Left colon (tissue), 2 donors: ENCODE data around the gene AOAH. TPM values are rescaled to one million over a fixed set of nuclear protein-coding genes. Genes with fewer than 3 reads are reported as not detected.
"Not testable (repeated sequence)": the region's sequence is repeated elsewhere in the genome, so short reads cannot be mapped to it uniquely, and the experiment has no call there.

Experiments used
- ATAC-seq: fragments of 200-7000 bp; cut with Tn5 transposase; one replicate; pipeline ENCODE4 v1.9.1; 2020; ENCODE audit warnings: mild to moderate bottlenecking, moderate library complexity
- DNase-seq, 2 donors: peaks; one replicate each; pipeline ENCODE4 v3.0.0-alpha.2; 2020
- intact Hi-C, 2 donors: fragments of 100-400 bp; cut with DNase I in 1 of 2; cut with micrococcal nuclease in 1 of 2; formaldehyde crosslinking; loops; one replicate each; pipeline versions ENCODE4 v1.11.2 to v1.14.0; 2022; cut with DNase I, micrococcal nuclease
- total RNA-seq, 2 donors: library from RNA; stranded (reverse); fragmentation: NEBNext Ultra II Directional; extraction: Animal tissue kit (Norgen Biotek cat#: 25700); gene quantifications; one replicate each; pipeline ENCODE4 v1.2.1, GENCODE V29; 2021
- donor health status: DM: no; HTN: no; CAD: no.
- donor health status: DM: yes; HTN: yes; CAD: no.

Gene AOAH
- total RNA-seq, 2 donors from 2014 or later: 31.6 to 32.0 TPM

GRCh38 chr7:36741866-36742265, 17.6 kb upstream of the AOAH start:
- DNase-seq (no peak), ATAC-seq (no peak)
- intact Hi-C loops: no loop called here

DNA sequence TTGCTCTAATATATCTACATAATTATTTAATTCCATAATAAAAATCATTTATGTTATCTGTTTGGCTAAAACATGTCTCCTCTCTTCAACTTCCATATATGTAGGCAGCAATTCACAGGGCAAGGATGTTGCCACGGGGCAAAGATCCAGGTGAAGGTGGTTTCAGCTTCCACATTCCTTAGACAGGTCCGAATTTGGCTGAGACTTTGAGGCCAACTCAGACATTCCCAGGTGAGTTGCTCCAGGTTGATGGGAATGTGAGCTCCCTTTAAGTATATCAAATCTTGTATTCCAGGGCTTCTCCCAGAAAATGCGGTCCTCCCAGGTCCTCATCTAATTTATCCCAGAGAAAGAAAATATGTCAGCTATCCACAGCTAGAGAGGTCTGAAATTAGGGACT, 15.1 kb upstream of the AOAH start:
- DNase-seq (no peak), ATAC-seq (no peak)
- intact Hi-C loops: no loop called here

GRCh38 chr7:36736899-36737211, 12.6 kb upstream of the AOAH start:
- ATAC-seq (peak; percentile 91), DNase-seq (peak in 1 of 2 donors; percentile 23)
- intact Hi-C loops: no loop called here

DNA sequence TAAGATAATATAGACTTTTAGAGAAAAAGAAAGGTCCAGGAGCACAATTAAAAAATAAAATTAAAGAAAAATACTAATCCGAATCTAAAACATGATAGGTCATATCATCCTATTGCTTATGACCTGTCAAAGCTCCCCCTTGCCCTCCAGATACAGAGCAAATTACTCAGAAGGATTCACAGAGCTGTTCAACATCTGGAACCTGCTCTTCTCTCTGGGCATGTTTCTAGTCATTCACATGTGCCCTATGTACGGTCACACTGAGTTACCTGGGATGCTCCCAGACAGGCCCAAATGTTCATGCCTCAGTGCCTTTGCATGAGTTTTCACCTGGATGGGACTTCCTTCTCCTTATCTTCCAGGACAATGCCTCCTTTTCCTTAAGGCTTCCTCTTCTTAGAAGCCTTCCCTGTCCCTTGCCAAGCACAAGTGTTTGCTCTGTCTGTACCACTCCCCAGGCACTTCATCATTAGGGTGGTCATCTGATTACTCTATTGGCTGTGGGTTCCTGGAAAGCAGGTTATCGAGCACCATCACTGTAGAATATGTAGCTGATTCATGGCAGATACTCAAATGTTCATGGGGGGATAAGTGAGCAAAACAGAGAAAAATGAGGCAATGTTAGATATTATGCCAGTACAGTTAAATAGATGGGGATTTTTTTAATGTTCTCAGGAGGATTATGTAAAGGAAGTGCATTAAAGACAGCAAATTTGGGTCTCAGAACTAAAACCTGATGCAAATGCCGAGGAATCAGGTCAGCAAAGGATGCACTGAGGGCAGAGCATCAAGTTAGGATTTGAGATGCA, 12.0 kb upstream of the AOAH start:
- no peak for ATAC-seq
- intact Hi-C loops: no loop called here

DNA sequence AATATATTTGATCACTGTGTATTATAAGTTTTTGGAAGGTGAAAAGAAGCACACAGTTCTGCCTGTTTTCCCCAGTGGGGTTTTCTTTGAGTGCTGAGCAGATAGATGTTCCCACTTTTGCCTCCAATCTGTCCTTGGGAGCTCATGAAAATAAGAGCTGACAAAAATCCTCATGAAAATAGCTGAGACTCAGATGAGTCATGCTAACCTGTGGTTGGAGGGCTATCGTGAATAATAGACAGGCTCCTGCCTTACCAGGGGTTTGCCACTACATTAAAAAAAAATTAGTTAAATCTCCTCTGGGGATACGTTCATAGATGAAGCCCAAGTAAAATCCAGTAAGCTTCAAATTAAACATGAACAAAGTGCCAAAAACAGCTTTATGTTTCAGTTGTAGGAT, 10.9 kb upstream of the AOAH start:
- intact Hi-C loops: no loop called here
- no peak for DNase-seq
- no peak for ATAC-seq

More for the DNA sequence above, 12.0 kb upstream of the AOAH start:
- no peak for DNase-seq

- DNase-seq (no peak), ATAC-seq (no peak)
- intact Hi-C loops: no loop called here
Observed at GRCh38 chr7:36734731-36735130, 10.4 kb upstream of the AOAH start.

DNA sequence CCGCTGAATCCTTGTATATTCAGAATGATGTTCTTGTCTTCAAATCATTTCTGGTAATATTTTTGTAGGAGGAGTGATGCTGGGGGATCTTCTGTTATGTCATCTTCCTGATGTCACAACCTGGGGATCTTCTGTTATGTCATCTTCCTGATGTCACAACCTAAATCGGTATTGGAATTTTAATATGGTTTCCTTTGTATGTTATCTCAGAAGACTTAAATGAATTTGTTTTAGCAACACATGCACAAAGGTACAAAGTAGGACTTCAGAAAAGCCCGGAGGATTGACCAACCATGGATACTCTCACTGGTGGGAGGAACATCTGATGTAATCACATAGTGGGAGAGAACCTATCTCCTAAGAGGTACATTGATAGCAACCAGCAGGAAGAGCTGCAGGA, 9.1 kb upstream of the AOAH start:
- ATAC-seq: no peak
- intact Hi-C loops: no loop called here

DNA sequence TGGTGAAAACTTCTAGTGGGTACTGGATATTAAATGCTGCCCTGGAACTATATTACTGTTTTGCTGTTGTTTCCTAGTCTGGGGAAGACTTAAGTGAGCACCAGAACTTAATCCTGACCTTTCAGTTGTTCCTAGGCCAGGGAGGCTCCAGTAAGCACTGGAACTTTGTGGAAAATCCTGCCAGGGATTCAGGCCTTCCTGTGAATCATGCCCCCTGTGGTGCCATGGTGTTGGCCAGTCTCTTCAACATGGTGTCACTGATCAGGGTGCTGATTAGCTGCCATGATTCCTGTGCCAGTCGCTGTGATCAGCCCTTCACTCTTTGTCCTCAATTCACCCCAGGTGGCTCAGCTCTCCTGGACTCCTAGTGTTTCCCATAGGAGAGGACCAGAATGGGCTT, 8.5 kb upstream of the AOAH start:
- DNase-seq (no peak), ATAC-seq (no peak)
- intact Hi-C loops: no loop called here

More for the DNA sequence above, 9.1 kb upstream of the AOAH start:
- DNase-seq: no peak

- DNase-seq (no peak), ATAC-seq (no peak)
- intact Hi-C loops: no loop called here
Observed at GRCh38 chr7:36730046-36730445, 5.8 kb upstream of the AOAH start.

GRCh38 chr7:36728143-36728542, 3.8 kb upstream of the AOAH start:
- no peak for DNase-seq
- no peak for ATAC-seq
- intact Hi-C loops: no loop called here

DNA sequence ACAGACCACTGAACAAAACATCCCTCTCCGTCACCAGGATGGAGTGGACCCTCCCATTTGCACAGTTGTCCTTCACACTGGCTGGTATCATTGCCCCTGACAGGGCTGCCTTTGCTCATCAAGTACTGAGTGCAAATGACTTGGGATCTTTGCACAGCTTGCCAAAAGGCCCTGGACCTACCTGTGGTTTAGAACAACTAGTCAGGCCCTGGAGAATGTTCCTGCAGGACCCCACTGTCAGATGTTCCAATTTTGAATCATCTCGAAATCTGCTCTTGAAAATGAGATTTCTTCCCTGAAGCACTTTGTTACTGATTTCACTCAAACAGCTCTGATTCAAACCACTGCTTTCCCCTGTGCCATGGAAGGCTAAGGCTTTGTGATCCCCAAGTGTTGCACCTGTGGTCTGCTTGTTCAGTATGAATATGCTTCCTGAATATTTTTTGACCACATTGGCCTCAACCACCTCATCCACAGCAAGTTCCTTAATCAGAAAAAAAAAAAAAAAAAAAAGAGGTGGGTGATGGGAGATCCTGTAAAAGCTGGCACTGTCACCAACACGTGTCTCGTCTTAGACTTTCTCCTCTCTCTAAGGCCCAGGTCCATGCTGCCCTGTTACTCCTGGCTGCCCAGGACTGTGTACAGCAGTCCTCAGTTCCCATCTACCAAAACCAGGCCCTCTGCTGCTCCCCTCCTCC, 2.7 kb upstream of the AOAH start:
- ATAC-seq: no peak
- intact Hi-C loops: no loop called here
- no peak for DNase-seq

DNA sequence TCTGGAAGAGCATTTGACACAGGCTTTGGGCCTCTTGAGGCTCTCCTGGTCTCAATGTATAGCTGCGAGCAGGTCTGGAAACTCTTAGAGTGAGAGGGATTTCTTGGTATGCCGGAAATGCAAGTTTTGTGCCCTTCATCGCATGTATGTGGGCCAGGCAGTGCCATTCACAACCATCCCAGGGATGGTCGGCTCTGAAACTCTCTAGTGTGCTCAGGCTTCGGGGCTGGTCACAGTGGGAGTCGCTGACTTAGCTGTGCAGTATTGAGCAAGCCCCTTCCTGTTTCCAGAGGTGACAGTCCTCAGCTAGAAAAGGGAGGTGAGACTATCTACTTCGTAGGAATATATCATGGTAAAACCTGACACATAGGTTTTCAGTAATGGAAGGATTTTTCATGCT, 2.0 kb upstream of the AOAH start:
- no peak for DNase-seq
- intact Hi-C loops: no loop called here
- no peak for ATAC-seq

GRCh38 chr7:36724996-36725395, 702 bp upstream of the AOAH start:
- intact Hi-C loops: no loop called here
- ATAC-seq (no peak), DNase-seq (no peak)

GRCh38 chr7:36723291-36723690, 1.0 kb downstream of the AOAH start:
- no peak for DNase-seq
- no peak for ATAC-seq
- intact Hi-C loops: no loop called here

DNA sequence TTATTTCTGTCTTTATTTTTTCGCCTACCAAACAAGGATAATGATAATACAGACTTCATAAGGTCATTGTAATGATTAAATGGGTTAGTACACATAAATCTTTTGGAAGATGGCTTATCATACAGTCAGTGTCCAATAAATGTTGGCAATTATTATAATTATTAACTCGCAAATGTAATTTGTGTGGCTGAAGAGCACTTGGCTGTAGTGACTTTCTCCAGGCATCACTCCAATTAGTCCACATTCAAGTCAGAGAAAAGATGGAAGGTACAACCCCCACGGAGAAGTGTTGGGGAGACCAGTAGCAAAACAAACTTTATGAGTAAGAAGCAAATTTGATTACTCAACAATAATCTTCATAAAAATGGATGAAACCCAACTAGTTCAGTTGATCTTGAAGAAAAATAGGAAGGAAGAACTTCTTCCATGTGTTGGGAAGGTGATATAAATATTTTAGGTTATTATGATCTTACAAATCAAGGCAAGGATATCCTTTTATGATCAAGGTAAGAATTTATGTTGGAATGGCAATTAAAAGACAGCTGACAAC, 5.1 kb downstream of the AOAH start:
- DNase-seq: no peak
- ATAC-seq: no peak
- intact Hi-C loops: no loop called here

DNA sequence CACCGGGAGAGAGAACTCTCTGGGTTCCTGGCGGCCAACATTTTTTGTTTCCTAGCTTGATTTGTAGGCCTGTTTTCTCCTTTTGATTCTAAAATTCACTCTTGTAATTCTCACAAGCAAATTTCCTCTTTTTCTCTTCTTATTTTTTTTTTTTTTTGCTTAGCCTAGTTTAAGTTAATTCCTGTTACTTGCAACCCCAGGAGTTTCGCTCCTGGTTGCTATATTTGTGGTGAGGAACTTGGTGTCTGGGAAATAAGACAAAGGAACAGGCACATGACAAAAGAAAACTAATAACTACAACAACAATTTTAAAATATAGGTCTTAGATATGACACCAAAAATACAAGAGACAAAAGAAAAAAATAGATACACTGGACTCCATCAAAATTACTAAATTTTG, 6.7 kb downstream of the AOAH start:
- ATAC-seq: no peak
- intact Hi-C loops: no loop called here

DNA sequence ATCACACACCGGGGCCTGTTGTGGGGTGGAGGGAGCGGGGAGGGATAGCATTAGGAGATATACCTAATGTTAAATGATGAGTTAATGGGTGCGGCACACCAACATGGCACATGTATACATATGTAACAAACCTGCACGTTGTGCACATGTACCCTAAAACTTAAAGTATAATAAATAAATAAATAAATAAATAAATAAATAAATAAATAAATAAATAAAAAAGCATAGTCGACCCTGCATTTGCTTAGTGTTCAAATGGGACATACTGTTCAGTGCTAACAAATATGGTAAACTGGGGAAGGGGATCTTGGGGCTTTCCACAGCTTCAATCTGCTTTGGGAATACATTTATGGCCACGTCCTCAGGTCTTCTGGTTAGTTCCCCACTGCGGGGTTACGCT, 7.5 kb downstream of the AOAH start:
- ATAC-seq, intact Hi-C loops, DNase-seq: not testable (repeated sequence)

More for the DNA sequence above, 6.7 kb downstream of the AOAH start:
- no peak for DNase-seq

- intact Hi-C loops: no loop called here
- ATAC-seq: no peak
Observed at GRCh38 chr7:36712015-36712414, 12.3 kb downstream of the AOAH start.

DNA sequence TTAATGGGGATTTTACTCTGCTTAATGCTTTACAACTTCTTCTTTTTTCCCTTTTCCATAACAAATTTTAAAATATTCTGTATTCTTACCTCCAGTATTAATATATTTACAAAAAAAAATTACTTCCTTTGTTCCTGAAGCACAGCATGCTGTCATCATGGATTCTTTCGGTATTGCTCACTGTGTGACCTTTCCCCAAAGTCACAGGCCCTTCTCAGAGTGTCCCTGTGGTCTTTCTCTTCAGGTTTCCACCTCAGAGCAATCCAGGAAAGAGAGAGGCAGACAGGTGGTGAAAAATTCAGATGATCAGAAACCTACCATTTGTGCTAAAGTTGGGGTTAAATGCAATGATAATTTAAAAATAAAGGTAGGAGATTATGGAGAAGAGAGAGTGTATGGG, 13.0 kb downstream of the AOAH start:
- no peak for DNase-seq
- ATAC-seq: no peak
- intact Hi-C loops: no loop called here

More at GRCh38 chr7:36712015-36712414, 12.3 kb downstream of the AOAH start:
- no peak for DNase-seq

DNA sequence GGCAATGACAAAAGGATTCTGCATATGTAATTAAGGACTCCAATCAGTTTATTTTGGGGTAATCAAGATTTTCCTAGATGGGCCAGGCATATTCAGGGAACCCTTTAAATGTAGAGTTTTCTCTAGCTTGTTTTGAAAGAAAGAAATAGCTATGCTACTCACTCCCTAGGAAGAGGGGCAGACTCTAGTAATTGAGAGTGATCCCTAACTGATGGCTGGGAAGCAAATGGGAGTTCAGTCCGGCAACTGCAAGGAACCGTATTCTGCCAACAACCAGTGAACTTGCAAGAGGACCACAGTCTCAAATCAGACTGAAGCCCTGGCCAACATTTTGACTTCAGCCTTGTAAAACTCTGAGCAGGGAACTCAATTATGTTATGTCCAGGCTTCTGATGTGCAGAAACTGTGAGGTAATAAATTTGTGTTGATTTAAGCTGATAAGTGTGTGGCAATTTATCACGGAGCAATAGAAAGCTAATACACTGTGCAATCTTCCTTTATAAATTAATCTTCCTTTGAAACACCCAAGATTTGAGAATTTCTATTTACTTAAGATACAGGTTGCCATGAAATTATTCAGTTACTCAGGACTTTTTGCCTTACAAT, 14.0 kb downstream of the AOAH start:
- DNase-seq: no peak
- intact Hi-C loops: no loop called here
- peak; percentile 60 for ATAC-seq
